GM18861 (cell line): Measurements from ENCODE around the gene ISX.

Source experiments
- ATAC-seq: cut with Tn5 transposase; IDR thresholded peaks from one replicate; pipeline ENCODE4 v1.9.1; 2021; ENCODE audit not compliant: unreplicated experiment

ISX gene

DNA sequence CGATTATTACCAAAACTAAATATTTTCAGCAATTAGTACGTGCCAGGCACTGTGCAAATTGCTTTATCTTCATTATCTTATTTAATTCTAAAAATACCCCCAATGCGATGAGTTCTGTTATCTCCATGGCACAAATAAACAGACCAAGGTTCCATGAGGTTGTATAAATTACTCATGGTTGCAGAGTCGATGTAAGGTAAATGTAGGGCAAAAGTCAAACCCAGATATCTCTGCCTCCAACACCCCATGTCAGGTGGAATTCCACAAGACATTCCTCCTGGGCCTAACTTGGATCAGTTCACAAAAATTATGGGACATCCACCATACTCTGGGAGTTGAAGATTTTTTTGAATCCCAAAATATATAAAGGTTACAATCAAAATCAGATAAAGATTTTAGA, 43.7 kb downstream of the ISX start:
- no peak for ATAC-seq

DNA sequence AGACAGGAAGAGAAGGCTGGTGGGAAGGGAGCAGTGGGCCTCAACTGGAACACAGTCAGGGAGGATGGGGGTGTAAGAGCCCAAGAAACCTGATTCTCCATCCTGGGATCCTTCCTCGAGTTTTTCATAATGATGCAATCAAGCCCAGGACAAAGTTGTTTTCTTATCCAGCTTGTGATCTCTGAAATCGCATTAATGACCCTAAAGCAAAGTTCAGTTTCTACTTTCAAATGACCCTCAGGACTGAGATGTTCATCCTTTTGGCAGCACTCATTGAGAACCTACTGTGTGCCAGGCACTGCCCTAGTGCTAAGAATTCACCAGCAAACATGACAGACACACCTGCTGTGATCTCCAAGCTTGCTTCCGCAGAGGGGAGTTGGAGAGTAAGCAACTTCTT, 45.3 kb downstream of the ISX start:
- ATAC-seq = no peak

DNA sequence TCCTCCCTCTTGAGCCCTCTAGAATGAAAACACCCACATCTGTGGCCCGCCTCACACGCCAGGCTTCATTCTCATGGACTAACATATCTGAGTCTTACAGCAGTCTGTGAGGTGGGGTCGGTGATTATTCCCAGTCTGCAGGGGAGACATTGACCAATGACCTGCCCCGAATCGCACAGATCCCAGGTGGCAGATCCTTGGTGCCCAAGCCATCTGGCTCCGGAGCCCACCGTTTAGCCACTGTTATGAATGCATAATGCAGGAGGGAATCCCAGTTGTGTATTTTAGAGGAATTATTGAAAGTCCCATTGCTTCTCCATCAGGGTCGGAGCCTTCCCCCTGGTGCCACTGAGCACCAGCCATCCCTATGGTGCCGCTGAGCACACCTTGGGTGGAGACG, 47.4 kb downstream of the ISX start:
- ATAC-seq = no peak

DNA sequence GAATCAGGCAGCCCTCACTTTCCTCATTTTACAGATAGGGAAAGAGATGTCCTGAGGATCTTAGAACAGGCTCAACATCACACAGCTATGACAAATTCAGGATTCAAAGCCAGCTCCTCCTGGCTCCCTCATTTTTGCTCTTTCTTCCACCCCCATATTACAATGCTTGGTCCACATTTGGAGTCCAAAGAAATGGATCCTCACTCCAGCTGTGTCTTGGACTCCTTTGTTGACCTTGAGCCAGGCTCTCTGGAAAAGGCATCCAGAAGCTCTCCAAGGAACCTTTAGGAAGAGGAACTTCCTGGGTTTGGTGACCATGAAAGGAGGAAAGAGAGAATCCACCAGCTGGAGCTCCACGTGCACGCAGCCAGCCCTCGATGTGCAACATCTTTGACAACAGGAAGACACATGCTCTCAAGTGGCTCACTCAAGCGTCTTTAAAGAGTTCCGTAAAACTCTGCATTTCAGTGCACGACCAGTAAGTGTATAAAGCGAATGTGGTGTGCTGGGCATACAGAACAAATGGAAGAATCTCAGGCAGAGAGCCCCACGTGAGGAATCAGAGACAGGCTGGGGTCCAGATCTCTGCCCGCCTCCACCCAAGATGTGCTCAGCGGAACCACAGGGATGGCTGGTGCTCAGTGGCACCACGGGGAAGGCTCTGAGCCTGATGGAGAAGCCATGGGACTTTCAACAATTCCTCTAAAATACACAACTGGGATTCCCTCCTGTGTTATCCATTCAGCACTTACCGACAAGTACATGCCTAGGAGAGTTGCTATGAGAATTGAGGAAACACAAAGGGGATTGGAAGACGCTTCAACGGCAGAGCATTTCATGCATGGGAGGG, 48.4 kb downstream of the ISX start:
- ATAC-seq = no peak

DNA sequence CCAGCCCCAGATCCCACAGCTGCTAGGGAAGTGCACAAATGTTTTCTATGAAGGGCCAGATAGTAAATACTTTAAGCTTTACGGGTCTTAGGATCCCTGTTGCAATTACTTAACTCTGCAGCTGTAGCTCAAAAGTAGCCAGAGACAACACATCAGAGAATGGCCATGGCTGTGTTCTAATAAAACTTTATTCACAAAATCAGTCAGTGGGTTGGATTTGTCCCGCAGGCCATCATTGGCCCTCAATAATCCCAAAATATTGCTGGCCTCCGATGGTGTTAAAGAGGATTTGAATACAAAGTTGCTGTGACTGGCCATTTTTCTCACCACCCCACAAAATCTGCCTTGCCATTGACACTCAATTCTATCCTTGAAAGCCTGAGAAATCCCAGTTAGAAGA, 49.6 kb downstream of the ISX start:
- ATAC-seq = no peak

DNA sequence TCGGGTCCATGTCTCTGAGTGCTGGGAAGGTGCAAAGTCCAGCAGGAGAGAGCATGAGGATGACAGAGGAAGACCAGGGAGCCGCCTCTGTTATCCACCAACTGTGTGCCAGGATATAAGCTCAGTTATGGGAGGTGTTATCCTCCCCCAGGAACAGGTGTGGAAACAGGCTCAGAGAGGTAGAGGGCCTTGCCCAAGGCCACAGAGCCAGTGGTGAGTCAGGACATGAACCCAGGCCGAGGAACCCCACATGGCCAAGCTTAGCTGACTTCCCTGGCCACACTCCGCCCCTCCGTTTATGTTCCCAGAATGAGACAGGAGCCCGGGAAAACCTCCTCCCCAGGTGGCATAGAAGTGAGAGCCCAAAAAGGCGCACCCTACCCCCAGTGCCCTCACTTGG, 50.3 kb downstream of the ISX start:
- no peak for ATAC-seq

DNA sequence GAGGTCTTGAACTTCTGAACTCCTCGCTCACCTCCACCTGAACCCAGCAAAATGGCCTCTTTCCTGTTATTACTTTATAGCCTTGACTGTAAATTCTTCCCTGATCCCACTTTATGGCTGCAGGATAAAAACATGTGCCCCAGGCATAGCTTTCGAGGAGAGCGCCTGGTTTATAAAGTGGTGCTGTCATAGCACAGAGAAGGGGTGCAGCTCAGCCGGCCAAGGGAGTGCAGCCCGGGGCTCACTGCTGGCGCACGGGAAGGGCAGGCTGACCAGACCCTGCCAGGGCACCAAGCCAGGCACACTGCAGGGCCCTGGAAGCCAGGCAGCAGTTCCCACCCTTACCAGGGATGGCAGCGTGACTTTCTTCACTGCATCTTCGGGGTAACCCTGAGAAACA, 50.9 kb downstream of the ISX start:
- no peak for ATAC-seq

DNA sequence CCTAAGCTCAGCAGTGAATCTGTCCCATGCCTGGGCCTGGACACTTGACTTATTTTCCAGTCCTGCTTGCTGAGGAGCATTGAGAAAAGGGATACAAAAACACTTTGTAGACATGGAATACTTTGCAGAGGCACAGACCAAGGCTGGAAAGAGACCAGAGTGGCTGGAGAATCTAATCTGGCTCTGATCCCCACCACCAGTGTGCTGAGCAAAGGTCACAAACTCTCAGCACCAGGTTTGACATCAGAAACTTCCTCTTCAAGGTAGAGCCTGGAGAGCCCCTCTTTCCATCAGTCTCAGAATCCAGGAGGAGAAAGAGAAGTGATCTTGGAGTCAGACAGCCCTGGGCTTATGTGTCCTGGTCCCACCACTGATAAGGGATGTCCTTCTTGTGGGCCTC, 53.5 kb downstream of the ISX start:
- no peak for ATAC-seq

DNA sequence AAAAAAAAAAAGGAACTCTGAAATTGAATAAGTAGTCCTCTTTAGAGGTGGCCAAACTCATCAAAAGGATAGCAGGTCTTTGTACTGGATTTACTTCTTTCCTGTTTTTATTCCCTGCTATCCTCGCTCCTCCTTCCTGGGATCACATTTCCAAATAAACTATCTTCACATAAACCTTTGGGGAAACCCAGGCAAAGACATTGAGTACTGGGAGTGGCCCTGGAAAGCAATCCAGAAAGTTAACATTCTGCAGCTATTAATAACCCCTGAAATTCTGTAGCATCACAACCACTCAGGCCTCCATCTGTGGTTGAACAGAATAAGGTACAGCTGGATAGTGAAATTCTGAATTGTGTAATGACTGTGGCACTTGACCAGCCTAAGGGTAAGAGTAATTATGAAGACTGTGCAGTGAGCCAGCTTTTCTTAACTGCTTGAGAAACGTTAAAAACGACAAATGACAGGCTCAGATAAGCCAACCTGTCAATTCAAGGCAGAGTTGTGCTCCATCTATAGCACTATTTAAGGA, 58.8 kb downstream of the ISX start:
- no peak for ATAC-seq

DNA sequence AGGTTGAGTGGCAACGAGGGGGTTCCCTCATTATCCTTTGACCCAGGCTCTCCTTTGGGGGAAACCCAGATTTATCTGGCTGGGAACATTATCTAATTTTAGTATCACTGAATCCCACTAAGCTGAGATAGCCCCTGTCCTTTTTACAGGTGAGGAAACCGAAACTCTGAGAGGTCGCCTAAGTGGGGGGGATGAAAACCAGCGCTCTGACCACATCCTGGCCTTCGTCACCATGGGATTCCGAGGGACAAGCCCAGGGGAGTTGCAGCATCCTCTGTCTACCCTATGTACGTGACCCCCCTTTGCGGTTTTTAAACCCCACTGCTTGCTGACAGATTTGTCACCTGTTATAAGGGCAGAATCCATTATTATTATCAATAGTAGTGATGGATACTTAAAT, 61.0 kb downstream of the ISX start:
- ATAC-seq = peak; percentile 50

DNA sequence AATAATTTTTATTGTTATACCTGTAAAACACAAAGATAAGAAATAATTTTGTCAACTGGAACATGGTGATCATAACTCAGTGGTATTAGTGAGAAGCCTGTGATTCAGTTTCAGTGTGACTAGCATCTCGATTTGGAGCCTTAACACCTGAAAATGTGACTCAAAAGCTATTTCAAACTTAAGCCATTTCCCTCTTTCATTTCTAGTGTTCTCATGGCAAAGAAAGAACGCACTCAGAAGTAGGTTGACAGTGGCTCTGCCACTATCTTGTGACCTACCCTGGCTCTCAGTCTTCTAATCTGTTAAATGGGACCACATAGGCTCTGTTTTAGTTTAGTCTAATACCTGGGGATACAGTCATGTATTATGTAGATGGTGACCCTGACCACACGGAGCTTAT, 62.7 kb downstream of the ISX start:
- ATAC-seq = peak; percentile 54

DNA sequence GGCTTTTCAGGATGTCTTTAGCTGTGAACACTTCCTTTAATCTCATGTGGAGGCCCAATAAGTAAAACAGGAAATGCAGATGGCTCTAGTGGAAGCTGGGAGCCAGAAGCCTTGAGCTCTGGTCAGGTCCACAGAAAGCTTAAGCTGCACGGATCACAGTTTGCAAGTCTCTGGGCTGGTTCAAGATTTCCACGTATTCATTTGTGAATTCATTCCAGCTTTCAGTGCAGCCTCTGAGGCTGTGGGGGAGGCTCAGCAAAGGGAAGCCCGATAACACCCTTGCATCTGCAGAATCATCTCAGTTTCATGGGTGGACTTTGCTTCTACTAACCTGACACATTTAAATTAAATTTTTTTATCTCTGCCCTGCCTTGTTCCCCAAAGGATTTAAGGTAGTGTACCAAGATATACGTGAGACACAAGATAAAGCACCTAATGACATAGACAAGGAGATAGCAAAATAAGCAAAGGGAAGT, 65.6 kb downstream of the ISX start:
- no peak for ATAC-seq

DNA sequence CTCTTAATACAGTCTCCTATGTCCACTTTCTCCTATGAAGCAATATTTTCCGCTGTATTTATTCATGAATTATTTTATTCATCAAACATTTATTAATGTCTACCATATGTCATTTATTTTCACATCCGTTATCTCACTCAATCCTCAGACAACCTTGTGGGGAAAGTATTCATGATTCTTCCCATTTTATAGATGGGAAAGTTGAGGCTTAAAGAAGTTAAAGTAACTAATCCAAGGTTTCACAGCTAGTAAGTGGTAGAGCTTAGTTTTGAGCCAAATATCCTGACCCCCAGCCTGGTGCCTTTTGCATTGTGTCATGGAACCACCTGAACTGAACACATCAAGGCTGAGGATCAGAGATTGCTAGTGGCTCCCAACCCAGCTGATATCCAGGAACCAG, 66.6 kb downstream of the ISX start:
- ATAC-seq = no peak

DNA sequence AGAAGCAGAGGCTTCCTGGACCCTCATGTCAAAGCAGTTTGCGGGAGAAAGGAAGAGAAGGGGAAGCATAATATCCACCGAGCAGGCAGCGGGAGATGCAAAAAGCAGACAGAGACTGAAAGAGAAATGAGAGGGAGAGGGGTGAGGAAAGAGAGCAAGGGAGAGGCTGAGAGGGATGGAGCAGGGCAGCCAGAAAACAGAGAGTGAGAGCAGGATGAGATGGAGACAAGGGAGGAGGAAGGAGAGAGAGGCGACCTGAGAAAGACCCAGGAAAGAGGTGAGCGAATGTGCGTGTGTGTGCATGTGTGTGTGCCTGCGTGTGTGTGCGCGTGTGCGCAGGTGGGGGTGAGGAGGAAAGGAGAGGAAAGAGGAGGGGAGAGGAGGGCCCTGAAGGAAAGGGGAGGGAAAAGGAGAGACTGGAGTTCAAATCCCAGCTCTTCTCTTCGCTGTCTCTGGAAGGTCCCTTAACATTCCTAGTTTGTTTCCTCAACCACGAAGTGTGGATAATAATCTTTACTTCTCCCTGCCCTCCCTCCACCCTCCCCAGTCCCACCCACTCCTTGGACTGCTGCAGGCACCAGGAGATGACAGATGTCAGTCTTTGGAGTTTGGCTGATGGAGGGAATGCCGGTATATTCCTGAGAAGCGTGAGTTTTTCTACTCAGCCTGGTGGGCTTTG, 67.9 kb downstream of the ISX start:
- ATAC-seq = no peak

DNA sequence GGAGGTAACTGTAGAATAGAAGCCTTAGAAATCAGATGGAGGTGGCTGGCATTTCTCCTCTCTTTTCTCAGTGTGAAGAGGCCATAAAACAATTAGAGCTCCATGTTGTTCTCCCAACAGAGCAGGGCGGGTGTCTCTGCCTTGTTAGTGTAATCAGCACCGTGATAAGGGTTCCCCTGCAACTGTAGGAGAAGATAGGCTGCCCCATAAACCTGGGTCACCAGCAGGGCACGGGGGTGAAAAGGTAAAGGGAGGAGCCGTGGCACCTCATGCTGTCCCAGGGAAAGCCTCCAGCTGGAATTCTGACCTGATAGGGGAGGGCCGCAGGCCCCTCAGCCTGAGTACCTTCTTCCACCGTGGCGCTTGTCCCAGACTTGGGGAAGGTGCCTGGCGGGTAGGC, 68.7 kb downstream of the ISX start:
- no peak for ATAC-seq

DNA sequence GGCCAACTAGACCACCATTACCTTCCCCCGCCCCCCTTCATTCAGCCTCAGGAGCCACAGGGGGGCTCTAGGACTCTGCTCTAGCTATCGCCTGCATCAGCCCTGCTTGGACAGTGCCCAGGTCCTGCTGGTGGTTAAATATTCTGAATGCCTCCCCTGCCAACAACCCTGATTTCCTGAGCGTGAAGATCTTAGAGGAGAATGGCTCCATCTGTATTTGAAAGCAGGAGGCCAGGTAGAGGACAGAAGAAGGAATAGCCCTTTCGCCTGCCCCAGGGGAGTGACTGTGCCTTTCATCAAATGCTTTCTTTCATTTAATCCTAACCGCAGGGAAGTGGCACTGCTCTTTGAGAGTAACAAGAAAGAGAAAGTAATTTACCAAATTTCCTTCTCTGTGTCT, 69.2 kb downstream of the ISX start:
- ATAC-seq = no peak
